Motor neuron (in vitro differentiated cells): ENCODE results near the gene XRRA1. TPM values are rescaled to one million over a fixed set of nuclear protein-coding genes. Genes with fewer than 3 reads are reported as not detected.

ENCODE experiments used
- ATAC-seq, 8 experiments: fragments of 200-7000 bp; cut with Tn5 transposase; replicated peaks in 6 of 8; 2 replicates each; pipeline ENCODE4 v1.8.0; 2021; ENCODE audit warnings: mild to moderate bottlenecking in 8 of 8, moderate library complexity in 8 of 8
- H3K27ac ChIP-seq, 2 donors: fragments of 250-450 bp; sonication (Bioruptor Pico); 2 replicates each; pipeline ENCODE4 v1.9.0; 2021; ENCODE audit warnings: antibody characterized with exemption in 2 of 2, mild to moderate bottlenecking in 2 of 2, moderate library complexity in 1 of 2
- H3K4me1 ChIP-seq, 2 donors: fragments of 250-450 bp; sonication (Bioruptor Pico); replicated peaks in 1 of 2; 2 replicates each; pipeline ENCODE4 v1.6.1; 2021; ENCODE audit warnings: antibody characterized with exemption in 2 of 2, mild to moderate bottlenecking in 2 of 2, moderate library complexity in 1 of 2
- H3K4me3 ChIP-seq, 5 donors: fragments of 250-450 bp; sonication (Bioruptor Pico); 2 replicates each; pipeline ENCODE4 v1.9.0; 2021; ENCODE audit warnings: antibody characterized with exemption in 5 of 5, mild to moderate bottlenecking in 5 of 5, moderate library complexity in 4 of 5
- WGBS, 10 experiments: fragments of 450-650 bp; shearing (Covaris generic); methylation state at CpG; one replicate each; pipeline ENCODE4 v1.0.0; 2022; 5-methylcytosine and 5-hydroxymethylcytosine counted together
- in situ Hi-C, 9 experiments: fragments of 400-800 bp; cut with MboI; loops; one replicate each; pipeline ENCODE4 v1.15.0; 2021; ENCODE audit warnings: low sequenced_read_pairs in 9 of 9, low pct_unique_long_range_greater_than_20kb in 2 of 9; ENCODE audit not compliant: unreplicated experiment in 9 of 9
- total RNA-seq, 8 experiments: library from RNA; unstranded; fragments of 300-600 nt; gene quantifications; 2 replicates each; pipeline versions ENCODE4 v1.2.3 to v1.2.4, GENCODE V29; 2022

XRRA1 gene
- total RNA-seq, 8 experiments from 2014 or later, result 9.7 to 43.9 (median 16.8) TPM

GRCh38 chr11:74809801-74810200, 139.1 kb downstream of the XRRA1 start:
- in situ Hi-C loops, result no loop called here
- no peak overlapping the region for H3K27ac ChIP-seq
- H3K4me3 ChIP-seq, result no peak overlapping the region
- no peak for ATAC-seq
- H3K4me1 ChIP-seq, result no peaks in the 10 kb centered on the region

GRCh38 chr11:74806267-74806666, 142.6 kb downstream of the XRRA1 start:
- Histone ChIP-seq H3K4me1 (no peaks in the 10 kb centered on the region), H3K27ac (no peak overlapping the region), H3K4me3 (no peak overlapping the region)
- in situ Hi-C loops, result no loop called here
- no peak for ATAC-seq
- 93 to 100% (median 100%) methylated on average over 1 to 3 of the region's 3 CpGs; no CpG with 5 or more reads in 2 of the 10 experiments for WGBS, 10 experiments

DNA sequence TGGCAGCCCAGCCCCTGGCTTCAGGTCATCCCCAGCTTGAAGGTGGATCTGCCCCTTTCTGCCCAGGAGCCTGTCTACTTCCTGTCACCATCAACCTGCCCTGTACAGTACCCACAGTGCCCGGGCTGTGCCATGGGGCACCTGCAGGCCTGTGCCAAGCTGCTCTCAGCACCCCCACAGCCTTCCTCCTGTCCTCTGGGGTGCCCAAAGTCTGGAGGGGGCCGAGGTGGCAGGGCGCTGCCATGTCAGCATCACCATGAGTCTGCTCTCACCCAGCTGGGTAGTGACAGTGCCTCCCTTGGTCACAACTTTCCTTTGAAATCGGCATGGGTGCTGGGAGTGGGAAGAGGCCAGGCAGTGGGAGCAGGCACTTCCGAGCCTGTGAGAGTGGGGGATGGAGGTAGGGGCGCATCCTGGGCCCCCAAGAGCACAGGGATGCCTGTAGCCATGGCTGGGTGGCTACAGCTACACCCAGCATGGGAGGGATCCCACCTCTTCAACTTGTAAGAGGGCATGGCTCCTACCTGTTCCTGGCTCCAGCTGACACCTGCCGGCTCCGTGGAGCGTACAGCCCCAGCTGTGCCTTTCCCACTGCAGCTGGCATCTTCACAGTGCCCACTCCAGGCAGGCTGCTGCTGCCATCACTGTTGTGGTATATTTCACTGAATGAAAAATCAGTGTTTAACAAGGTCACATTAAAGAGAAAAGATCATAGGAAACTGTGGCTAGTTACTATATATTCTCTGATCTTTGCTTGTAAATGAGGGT, 157.4 kb downstream of the XRRA1 start:
- 70 to 100% (median 93%) methylated on average over 2 to 5 of the region's 9 CpGs; no CpG with 5 or more reads in 5 of the 10 experiments for WGBS, 10 experiments
- ATAC-seq, result no peak
- H3K4me1 ChIP-seq, result no peaks in the 10 kb centered on the region
- in situ Hi-C loops, result no loop called here
- H3K4me3 ChIP-seq, result no peak overlapping the region
- H3K27ac ChIP-seq, result no peak overlapping the region

Other genes starting within 250 kb of the XRRA1 start
- under 1 TPM in 5 of 8 experiments, not detected in 3; 0.17 to 0.87 (median 0.38) TPM for gene CHRDL2, start 217.7 kb downstream of the XRRA1 start, total RNA-seq
- 10 to 100 TPM in 7 of 8 experiments, 1 to 10 TPM in 1; 9.9 to 26.0 (median 12.8) TPM for gene RNF169, start 200.2 kb downstream of the XRRA1 start, total RNA-seq
- 10 to 100 TPM; 30.3 to 80.1 (median 44.5) TPM for gene SPCS2, start 175 bp upstream of the XRRA1 start, total RNA-seq
- gene NEU3, start 39.8 kb upstream of the XRRA1 start, total RNA-seq, result 10 to 100 TPM in 5 of 8 experiments, 1 to 10 TPM in 3; 8.5 to 15.9 (median 10.7) TPM
- 1 to 10 TPM in 1 of 8 experiments, under 1 TPM in 7; under 0.01 to 1.4 (median 0.10) TPM for gene OR2AT4, start 147.8 kb upstream of the XRRA1 start, total RNA-seq
- 1 to 10 TPM in 2 of 8 experiments, under 1 TPM in 6; 0.16 to 8.9 (median 0.59) TPM for gene SLCO2B1, start 202.0 kb upstream of the XRRA1 start, total RNA-seq